Lower leg skin (tissue), 3 donors: ENCODE data around the gene NCOA5.

Source experiments
- POLR2A ChIP-seq, 2 donors: fragments of 450-650 bp; IDR thresholded peaks; one replicate each; pipeline ENCODE4 v1.6.1; 2016 to 2017; ENCODE audit warnings: antibody characterized with exemption in 2 of 2, mild to moderate bottlenecking in 1 of 2, moderate library complexity in 1 of 2
- TF ChIP-seq, protein P1 (sequence below), 3 donors: fragments of 450-650 bp; IDR thresholded peaks; one replicate each; pipeline ENCODE4 v1.5.1; 2016; ENCODE audit warnings: antibody characterized with exemption in 3 of 3, mild to moderate bottlenecking in 3 of 3, moderate library complexity in 2 of 3

DNA sequence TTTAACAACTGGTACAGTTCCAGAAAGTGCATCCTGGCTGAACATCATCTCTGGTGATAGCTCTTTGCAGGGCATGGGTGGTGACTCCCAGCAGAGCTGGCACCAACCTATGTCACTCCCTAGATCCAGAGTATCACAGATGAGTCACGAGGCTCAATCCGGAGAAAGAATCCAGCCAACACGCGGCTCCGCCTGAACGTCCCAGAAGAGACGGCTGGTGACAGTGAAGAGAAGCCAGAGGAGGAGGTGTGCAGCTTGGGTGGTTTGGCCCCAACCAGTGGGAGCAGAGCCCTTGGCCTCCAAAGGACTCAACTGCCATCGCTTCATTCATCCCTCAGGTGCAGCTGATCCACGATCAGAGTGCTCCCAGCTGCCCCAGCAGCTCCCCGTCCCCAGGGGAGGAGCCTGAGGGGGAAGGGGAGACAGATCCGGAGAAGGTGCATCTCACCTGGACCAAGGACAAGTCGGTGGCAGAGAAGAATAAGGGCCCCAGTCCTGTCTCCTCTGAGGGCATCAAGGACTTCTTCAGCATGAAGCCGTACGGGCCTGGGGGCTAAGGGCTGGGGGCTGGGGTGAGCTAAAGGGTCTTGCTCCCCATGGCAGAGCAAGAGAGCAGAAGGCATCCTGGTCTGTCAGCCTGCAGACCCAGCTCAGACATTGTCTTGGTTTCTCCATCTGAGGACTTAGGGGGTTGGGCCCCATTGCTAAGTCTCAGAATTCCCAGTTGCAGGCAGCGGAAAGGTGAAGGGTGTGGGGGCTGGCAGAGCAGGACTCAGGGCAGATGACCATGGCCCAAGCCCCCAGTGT lies 33.5 kb downstream of the NCOA5 start:
- no peak for TF ChIP-seq POLR2A (IDR thresholded peaks at IDR 0.05)
- TF ChIP-seq, protein P1, sequence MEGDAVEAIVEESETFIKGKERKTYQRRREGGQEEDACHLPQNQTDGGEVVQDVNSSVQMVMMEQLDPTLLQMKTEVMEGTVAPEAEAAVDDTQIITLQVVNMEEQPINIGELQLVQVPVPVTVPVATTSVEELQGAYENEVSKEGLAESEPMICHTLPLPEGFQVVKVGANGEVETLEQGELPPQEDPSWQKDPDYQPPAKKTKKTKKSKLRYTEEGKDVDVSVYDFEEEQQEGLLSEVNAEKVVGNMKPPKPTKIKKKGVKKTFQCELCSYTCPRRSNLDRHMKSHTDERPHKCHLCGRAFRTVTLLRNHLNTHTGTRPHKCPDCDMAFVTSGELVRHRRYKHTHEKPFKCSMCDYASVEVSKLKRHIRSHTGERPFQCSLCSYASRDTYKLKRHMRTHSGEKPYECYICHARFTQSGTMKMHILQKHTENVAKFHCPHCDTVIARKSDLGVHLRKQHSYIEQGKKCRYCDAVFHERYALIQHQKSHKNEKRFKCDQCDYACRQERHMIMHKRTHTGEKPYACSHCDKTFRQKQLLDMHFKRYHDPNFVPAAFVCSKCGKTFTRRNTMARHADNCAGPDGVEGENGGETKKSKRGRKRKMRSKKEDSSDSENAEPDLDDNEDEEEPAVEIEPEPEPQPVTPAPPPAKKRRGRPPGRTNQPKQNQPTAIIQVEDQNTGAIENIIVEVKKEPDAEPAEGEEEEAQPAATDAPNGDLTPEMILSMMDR (IDR thresholded peaks at IDR 0.05) = no peak
